WI38 (cell line): ENCODE measurements around the gene CXCL14.

Experiments
- H3K4me3 ChIP-seq: 2 replicates; pipeline ENCODE4 v1.5.1; 2011; ENCODE audit warnings: low read depth, mild to moderate bottlenecking, control low read depth, low read length
- CTCF ChIP-seq: IDR thresholded peaks from 2 replicates; pipeline ENCODE4 v1.5.1; 2012; ENCODE audit warnings: low read depth, mild to moderate bottlenecking, control low read depth, low read length

CXCL14 gene

GRCh38 chr5:135596788-135597187, 18.0 kb upstream of the CXCL14 start:
- H3K4me3 ChIP-seq = no peak overlapping the region
- no peak for TF ChIP-seq CTCF

DNA sequence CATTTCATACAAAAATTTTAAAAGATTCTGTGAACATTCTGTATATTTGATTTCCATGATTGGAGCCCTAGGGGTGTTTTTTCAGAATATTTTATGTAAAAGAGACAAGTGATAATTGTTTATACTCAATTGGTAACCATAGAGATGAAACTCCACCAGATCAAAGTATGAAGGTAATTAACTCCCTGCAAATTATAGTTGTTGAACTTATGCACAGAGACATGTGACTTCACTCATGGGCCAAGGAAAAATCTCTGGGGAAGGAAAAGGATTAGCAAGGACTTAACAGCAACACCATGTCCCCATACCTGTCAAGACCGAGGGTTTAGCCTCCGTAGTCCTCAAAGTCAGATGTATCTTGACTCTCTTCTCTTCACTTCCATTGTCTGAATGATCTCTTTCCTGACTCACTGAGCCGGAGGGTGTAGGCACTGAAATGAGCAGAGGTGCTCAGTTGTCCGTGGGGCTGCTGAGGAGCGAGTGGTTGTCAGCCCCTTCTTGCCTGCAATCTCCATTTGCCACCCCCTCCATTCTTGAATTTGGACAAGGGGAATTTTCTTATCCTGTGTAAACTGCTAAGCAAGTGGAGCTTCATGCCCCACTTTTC, 17.5 kb upstream of the CXCL14 start:
- no peak overlapping the region for H3K4me3 ChIP-seq
- TF ChIP-seq CTCF = no peak

GRCh38 chr5:135594416-135594960, 15.7 kb upstream of the CXCL14 start:
- TF ChIP-seq CTCF = no peak
- no peak overlapping the region for H3K4me3 ChIP-seq

DNA sequence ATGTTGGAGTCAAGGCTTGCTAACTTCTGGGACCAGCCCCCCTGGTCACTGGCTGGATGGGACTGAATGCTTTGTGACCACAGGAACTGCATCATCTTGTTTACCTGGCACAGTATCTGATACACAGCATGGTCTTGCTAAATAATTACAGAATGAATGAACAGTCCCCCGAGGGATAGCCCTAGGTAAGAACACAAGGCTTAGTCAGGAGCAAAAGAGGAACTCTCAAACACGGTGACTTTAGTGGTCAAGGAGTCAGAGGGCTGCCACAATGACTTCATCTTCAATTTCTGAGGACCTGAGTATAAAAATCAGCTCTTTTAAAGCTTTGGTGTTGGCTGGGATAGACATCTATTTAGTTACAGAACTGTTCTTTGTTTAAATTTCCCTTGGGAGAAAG, 15.1 kb upstream of the CXCL14 start:
- TF ChIP-seq CTCF = no peak

DNA sequence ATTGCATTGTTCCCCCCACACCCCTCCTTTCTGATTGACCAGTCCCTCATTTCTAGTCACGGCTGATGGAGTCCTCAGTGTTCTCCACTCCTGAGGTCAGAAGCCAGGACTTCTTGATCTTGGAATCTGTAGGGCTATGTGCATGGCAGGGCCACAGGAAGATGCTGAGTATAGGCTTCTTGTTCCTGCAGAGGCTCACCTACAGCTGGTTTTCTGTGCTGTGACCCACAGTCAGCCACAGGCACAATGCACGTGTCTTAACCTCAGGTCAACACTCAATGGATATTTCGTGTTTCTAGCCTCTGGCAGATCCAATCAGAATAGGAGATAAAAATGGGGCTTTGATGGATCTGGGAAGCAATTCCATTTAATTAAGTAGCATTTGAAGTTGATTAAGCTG, 14.3 kb upstream of the CXCL14 start:
- TF ChIP-seq CTCF = no peak
- no peak overlapping the region for H3K4me3 ChIP-seq

More for the DNA sequence above, 15.1 kb upstream of the CXCL14 start:
- H3K4me3 ChIP-seq = no peak overlapping the region

DNA sequence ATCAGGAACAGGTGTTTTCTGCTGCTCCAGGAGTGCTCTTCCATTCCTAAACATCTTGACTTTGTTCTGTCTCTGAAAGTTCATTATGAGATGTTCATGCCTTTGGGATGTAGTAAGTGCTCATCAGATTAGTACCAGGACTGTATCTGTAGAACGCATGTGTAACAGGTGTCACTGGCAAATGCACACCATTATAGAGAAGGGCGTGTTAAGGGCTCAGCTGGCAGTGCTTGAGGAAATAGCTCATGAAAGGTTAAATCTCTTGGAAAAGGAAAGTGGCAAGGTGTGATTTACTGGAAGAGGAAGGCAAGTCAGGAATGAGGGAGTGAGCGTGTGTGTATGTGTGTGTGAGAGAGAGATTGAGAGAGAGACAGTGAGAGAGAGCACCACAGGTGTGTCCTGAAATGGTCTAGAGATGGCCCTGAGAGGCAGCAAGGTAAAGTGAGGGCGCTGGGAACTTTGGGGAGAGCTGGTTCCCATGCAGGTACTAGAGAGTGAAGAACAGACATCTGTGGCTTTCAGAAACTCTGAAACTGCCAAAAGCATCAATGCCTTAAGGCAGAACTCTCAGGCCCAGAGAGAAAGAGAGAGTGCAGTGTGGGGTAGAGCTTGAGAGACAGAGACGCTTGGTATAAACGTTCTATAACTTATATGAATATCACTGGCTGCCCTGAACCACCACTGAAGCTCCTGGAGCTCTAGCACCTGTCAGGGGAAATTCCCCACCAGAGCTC, 13.7 kb upstream of the CXCL14 start:
- TF ChIP-seq CTCF = no peak
- no peak overlapping the region for H3K4me3 ChIP-seq

DNA sequence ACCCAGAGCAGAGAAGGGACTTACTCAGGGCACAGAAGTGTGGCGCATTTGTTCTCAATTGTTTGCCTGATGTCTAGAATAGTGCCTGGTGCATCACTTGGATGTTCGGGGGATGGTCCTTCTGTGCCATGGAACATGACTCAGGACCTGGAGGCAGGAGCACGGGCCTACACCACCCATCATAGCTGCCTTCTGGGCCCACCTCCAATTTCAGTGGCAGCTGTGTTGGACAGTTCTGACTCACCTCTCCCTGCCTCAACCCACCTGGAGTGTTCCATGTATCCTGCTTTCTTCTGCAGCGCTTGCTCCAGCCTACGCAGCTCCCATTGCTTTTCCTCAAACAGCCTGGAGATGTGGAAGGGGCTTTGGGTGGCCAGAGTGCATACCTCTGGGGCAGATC, 12.5 kb upstream of the CXCL14 start:
- TF ChIP-seq CTCF = no peak

More for the DNA sequence above, 12.5 kb upstream of the CXCL14 start:
- no peak overlapping the region for H3K4me3 ChIP-seq
